Measurements from ENCODE around the gene ZYG11A.
"Not testable (repeated sequence)": the region's sequence is repeated elsewhere in the genome, so short reads cannot be mapped to it uniquely, and the experiment has no call there.

The ZYG11A gene

GRCh38 chr1:52814465-52814864 lies 28.1 kb upstream of the ZYG11A start:
- H3K56ac ChIP-seq (ENCODE audit: low read length): no peak overlapping the region
- no peak overlapping the region for H3K4me3 ChIP-seq (ENCODE audit: low read length)
- H2BK5ac ChIP-seq (ENCODE audit: low read length): no peak overlapping the region
- H3K4me1 ChIP-seq (ENCODE audit: control insufficient read depth, low read depth, low read length): no peaks in the 10 kb centered on the region
- H3K79me2 ChIP-seq (ENCODE audit: control insufficient read depth, insufficient read depth, low read length): no peaks in the 10 kb centered on the region
- no peak overlapping the region for H4K5ac ChIP-seq (ENCODE audit: low read length)
- H3K4ac ChIP-seq (ENCODE audit: low read depth, low read length): no peak overlapping the region
- no peak overlapping the region for H2AK5ac ChIP-seq (ENCODE audit: low read length)
- H3K36me3 ChIP-seq (ENCODE audit: control insufficient read depth, insufficient read depth, low read length): no peaks in the 10 kb centered on the region
- no peak overlapping the region for H2BK15ac ChIP-seq (replicated peaks; ENCODE audit: low read depth)
- no peak overlapping the region for H3K23ac ChIP-seq (ENCODE audit: low read length)
- H4K8ac ChIP-seq (ENCODE audit: low read depth, low read length): no peak overlapping the region
- H3K9ac ChIP-seq (ENCODE audit: low read length): no peak overlapping the region
- H3K18ac ChIP-seq (ENCODE audit: low read length): no peak overlapping the region
- no peak overlapping the region for H2BK120ac ChIP-seq (ENCODE audit: low read depth, low read length)
- DNase-seq: peak; percentile 25
- H3K79me1 ChIP-seq (ENCODE audit: low read length): no peaks in the 10 kb centered on the region
- H3K27me3 ChIP-seq (ENCODE audit: insufficient read depth, low read length, poor library complexity): no peaks in the 10 kb centered on the region
- no peak overlapping the region for H3K27ac ChIP-seq (ENCODE audit: low read depth, low read length)
- WGBS (ENCODE audit: extremely low coverage, insufficient coverage, low lambda C conversion rate): no CpG with 5 or more reads among the region's 2 CpGs
- H3K4me2 ChIP-seq (ENCODE audit: low read length): no peak overlapping the region

- H3K23ac ChIP-seq (ENCODE audit: low read length); H3K27me3 ChIP-seq (ENCODE audit: insufficient read depth, low read length, poor library complexity); H3K56ac ChIP-seq (ENCODE audit: low read length); H2BK5ac ChIP-seq (ENCODE audit: low read length); H3K36me3 ChIP-seq (ENCODE audit: control insufficient read depth, insufficient read depth, low read length); DNase-seq; H2AK5ac ChIP-seq (ENCODE audit: low read length); H3K27ac ChIP-seq (ENCODE audit: low read depth, low read length); H4K5ac ChIP-seq (ENCODE audit: low read length); H3K4me1 ChIP-seq (ENCODE audit: control insufficient read depth, low read depth, low read length); H3K18ac ChIP-seq (ENCODE audit: low read length); H2BK120ac ChIP-seq (ENCODE audit: low read depth, low read length); H3K79me1 ChIP-seq (ENCODE audit: low read length); H3K4me3 ChIP-seq (ENCODE audit: low read length); H3K4me2 ChIP-seq (ENCODE audit: low read length); H2BK15ac ChIP-seq (replicated peaks; ENCODE audit: low read depth); H4K8ac ChIP-seq (ENCODE audit: low read depth, low read length); H3K4ac ChIP-seq (ENCODE audit: low read depth, low read length); H3K79me2 ChIP-seq (ENCODE audit: control insufficient read depth, insufficient read depth, low read length); H3K9ac ChIP-seq (ENCODE audit: low read length): not testable (repeated sequence)
- no CpG with 5 or more reads among the region's 5 CpGs for WGBS (ENCODE audit: extremely low coverage, insufficient coverage, low lambda C conversion rate)
These were observed 21.7 kb upstream of the ZYG11A start for GRCh38 chr1:52820830-52821229.

GRCh38 chr1:52825868-52826267 lies 16.7 kb upstream of the ZYG11A start:
- H2BK5ac ChIP-seq (ENCODE audit: low read length): no peak overlapping the region
- H3K79me2 ChIP-seq (ENCODE audit: control insufficient read depth, insufficient read depth, low read length): no peaks in the 10 kb centered on the region
- H3K27me3 ChIP-seq (ENCODE audit: insufficient read depth, low read length, poor library complexity): no peaks in the 10 kb centered on the region
- no peak for DNase-seq
- no peak overlapping the region for H3K27ac ChIP-seq (ENCODE audit: low read depth, low read length)
- H4K8ac ChIP-seq (ENCODE audit: low read depth, low read length): no peak overlapping the region
- no peak overlapping the region for H4K5ac ChIP-seq (ENCODE audit: low read length)
- no peak overlapping the region for H3K18ac ChIP-seq (ENCODE audit: low read length)
- no peak overlapping the region for H3K9ac ChIP-seq (ENCODE audit: low read length)
- H3K4me1 ChIP-seq (ENCODE audit: control insufficient read depth, low read depth, low read length): no peaks in the 10 kb centered on the region
- no peaks in the 10 kb centered on the region for H3K36me3 ChIP-seq (ENCODE audit: control insufficient read depth, insufficient read depth, low read length)
- H3K23ac ChIP-seq (ENCODE audit: low read length): no peak overlapping the region
- no peak overlapping the region for H2BK120ac ChIP-seq (ENCODE audit: low read depth, low read length)
- H2BK15ac ChIP-seq (replicated peaks; ENCODE audit: low read depth): no peak overlapping the region
- no peaks in the 10 kb centered on the region for H3K79me1 ChIP-seq (ENCODE audit: low read length)
- no peak overlapping the region for H3K56ac ChIP-seq (ENCODE audit: low read length)
- no peak overlapping the region for H2AK5ac ChIP-seq (ENCODE audit: low read length)
- WGBS (ENCODE audit: extremely low coverage, insufficient coverage, low lambda C conversion rate): no CpG with 5 or more reads among the region's 1 CpG
- H3K4me3 ChIP-seq (ENCODE audit: low read length): no peak overlapping the region
- H3K4ac ChIP-seq (ENCODE audit: low read depth, low read length): no peak overlapping the region
- H3K4me2 ChIP-seq (ENCODE audit: low read length): no peak overlapping the region

- Histone ChIP-seq H4K8ac (ENCODE audit: low read depth, low read length) (no peak overlapping the region), H3K4me1 (ENCODE audit: control insufficient read depth, low read depth, low read length) (no peaks in the 10 kb centered on the region), H2AK5ac (ENCODE audit: low read length) (no peak overlapping the region), H3K18ac (ENCODE audit: low read length) (no peak overlapping the region), H3K79me1 (ENCODE audit: low read length) (no peaks in the 10 kb centered on the region), H3K9ac (ENCODE audit: low read length) (no peak overlapping the region), H3K27me3 (ENCODE audit: insufficient read depth, low read length, poor library complexity) (no peaks in the 10 kb centered on the region), H3K79me2 (ENCODE audit: control insufficient read depth, insufficient read depth, low read length) (no peaks in the 10 kb centered on the region), H2BK15ac (replicated peaks; ENCODE audit: low read depth) (no peak overlapping the region), H2BK120ac (ENCODE audit: low read depth, low read length) (no peak overlapping the region), H4K5ac (ENCODE audit: low read length) (no peak overlapping the region), H3K4me3 (ENCODE audit: low read length) (no peak overlapping the region), H3K27ac (ENCODE audit: low read depth, low read length) (no peak overlapping the region), H2BK5ac (ENCODE audit: low read length) (no peak overlapping the region), H3K56ac (ENCODE audit: low read length) (no peak overlapping the region), H3K4me2 (ENCODE audit: low read length) (no peak overlapping the region), H3K4ac (ENCODE audit: low read depth, low read length) (no peak overlapping the region), H3K36me3 (ENCODE audit: control insufficient read depth, insufficient read depth, low read length) (no peaks in the 10 kb centered on the region), H3K23ac (ENCODE audit: low read length) (no peak overlapping the region)
- no peak for DNase-seq
- WGBS (ENCODE audit: extremely low coverage, insufficient coverage, low lambda C conversion rate): no CpG with 5 or more reads among the region's 3 CpGs
These were observed 7.8 kb upstream of the ZYG11A start for GRCh38 chr1:52834798-52835197.

GRCh38 chr1:52836035-52836434 lies 6.5 kb upstream of the ZYG11A start:
- Histone ChIP-seq H2BK5ac (ENCODE audit: low read length) (no peak overlapping the region), H4K8ac (ENCODE audit: low read depth, low read length) (no peak overlapping the region), H3K56ac (ENCODE audit: low read length) (no peak overlapping the region), H2BK120ac (ENCODE audit: low read depth, low read length) (no peak overlapping the region), H3K79me2 (ENCODE audit: control insufficient read depth, insufficient read depth, low read length) (no peaks in the 10 kb centered on the region), H3K18ac (ENCODE audit: low read length) (no peak overlapping the region), H3K4me1 (ENCODE audit: control insufficient read depth, low read depth, low read length) (no peaks in the 10 kb centered on the region), H3K79me1 (ENCODE audit: low read length) (no peaks in the 10 kb centered on the region), H2AK5ac (ENCODE audit: low read length) (no peak overlapping the region), H4K5ac (ENCODE audit: low read length) (no peak overlapping the region), H3K4me2 (ENCODE audit: low read length) (no peak overlapping the region), H3K27me3 (ENCODE audit: insufficient read depth, low read length, poor library complexity) (no peaks in the 10 kb centered on the region), H3K4me3 (ENCODE audit: low read length) (no peak overlapping the region), H3K36me3 (ENCODE audit: control insufficient read depth, insufficient read depth, low read length) (no peaks in the 10 kb centered on the region), H3K23ac (ENCODE audit: low read length) (no peak overlapping the region), H2BK15ac (replicated peaks; ENCODE audit: low read depth) (no peak overlapping the region), H3K9ac (ENCODE audit: low read length) (no peak overlapping the region), H3K27ac (ENCODE audit: low read depth, low read length) (no peak overlapping the region), H3K4ac (ENCODE audit: low read depth, low read length) (no peak overlapping the region)
- DNase-seq: no peak
- no CpG with 5 or more reads among the region's 3 CpGs for WGBS (ENCODE audit: extremely low coverage, insufficient coverage, low lambda C conversion rate)

GRCh38 chr1:52839175-52839574 lies 3.4 kb upstream of the ZYG11A start:
- H3K79me2 ChIP-seq (ENCODE audit: control insufficient read depth, insufficient read depth, low read length); H3K4me1 ChIP-seq (ENCODE audit: control insufficient read depth, low read depth, low read length); H4K5ac ChIP-seq (ENCODE audit: low read length); H3K79me1 ChIP-seq (ENCODE audit: low read length); DNase-seq; H3K4me2 ChIP-seq (ENCODE audit: low read length); H3K4ac ChIP-seq (ENCODE audit: low read depth, low read length); H3K27ac ChIP-seq (ENCODE audit: low read depth, low read length); H3K18ac ChIP-seq (ENCODE audit: low read length); H2AK5ac ChIP-seq (ENCODE audit: low read length); H3K9ac ChIP-seq (ENCODE audit: low read length); H3K56ac ChIP-seq (ENCODE audit: low read length); H2BK5ac ChIP-seq (ENCODE audit: low read length); H2BK120ac ChIP-seq (ENCODE audit: low read depth, low read length); H3K4me3 ChIP-seq (ENCODE audit: low read length); H2BK15ac ChIP-seq (replicated peaks; ENCODE audit: low read depth); H4K8ac ChIP-seq (ENCODE audit: low read depth, low read length); H3K27me3 ChIP-seq (ENCODE audit: insufficient read depth, low read length, poor library complexity); H3K23ac ChIP-seq (ENCODE audit: low read length); H3K36me3 ChIP-seq (ENCODE audit: control insufficient read depth, insufficient read depth, low read length): not testable (repeated sequence)
- no CpG with 5 or more reads among the region's 10 CpGs for WGBS (ENCODE audit: extremely low coverage, insufficient coverage, low lambda C conversion rate)
